SW 1271 (cell line): ENCODE measurements around the gene TOP3A.
A peak's percentile ranks its signal among the peaks of the same experiment; 100 is the strongest.
"Not testable (repeated sequence)": the region's sequence is repeated elsewhere in the genome, so short reads cannot be mapped to it uniquely, and the experiment has no call there.

Experiments
- DNase-seq, 2 experiments: peaks; one replicate each; lab custom pipeline; 2025; lab: John Stamatoyannopoulos, UW

TOP3A gene, protein sequence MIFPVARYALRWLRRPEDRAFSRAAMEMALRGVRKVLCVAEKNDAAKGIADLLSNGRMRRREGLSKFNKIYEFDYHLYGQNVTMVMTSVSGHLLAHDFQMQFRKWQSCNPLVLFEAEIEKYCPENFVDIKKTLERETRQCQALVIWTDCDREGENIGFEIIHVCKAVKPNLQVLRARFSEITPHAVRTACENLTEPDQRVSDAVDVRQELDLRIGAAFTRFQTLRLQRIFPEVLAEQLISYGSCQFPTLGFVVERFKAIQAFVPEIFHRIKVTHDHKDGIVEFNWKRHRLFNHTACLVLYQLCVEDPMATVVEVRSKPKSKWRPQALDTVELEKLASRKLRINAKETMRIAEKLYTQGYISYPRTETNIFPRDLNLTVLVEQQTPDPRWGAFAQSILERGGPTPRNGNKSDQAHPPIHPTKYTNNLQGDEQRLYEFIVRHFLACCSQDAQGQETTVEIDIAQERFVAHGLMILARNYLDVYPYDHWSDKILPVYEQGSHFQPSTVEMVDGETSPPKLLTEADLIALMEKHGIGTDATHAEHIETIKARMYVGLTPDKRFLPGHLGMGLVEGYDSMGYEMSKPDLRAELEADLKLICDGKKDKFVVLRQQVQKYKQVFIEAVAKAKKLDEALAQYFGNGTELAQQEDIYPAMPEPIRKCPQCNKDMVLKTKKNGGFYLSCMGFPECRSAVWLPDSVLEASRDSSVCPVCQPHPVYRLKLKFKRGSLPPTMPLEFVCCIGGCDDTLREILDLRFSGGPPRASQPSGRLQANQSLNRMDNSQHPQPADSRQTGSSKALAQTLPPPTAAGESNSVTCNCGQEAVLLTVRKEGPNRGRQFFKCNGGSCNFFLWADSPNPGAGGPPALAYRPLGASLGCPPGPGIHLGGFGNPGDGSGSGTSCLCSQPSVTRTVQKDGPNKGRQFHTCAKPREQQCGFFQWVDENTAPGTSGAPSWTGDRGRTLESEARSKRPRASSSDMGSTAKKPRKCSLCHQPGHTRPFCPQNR

DNA sequence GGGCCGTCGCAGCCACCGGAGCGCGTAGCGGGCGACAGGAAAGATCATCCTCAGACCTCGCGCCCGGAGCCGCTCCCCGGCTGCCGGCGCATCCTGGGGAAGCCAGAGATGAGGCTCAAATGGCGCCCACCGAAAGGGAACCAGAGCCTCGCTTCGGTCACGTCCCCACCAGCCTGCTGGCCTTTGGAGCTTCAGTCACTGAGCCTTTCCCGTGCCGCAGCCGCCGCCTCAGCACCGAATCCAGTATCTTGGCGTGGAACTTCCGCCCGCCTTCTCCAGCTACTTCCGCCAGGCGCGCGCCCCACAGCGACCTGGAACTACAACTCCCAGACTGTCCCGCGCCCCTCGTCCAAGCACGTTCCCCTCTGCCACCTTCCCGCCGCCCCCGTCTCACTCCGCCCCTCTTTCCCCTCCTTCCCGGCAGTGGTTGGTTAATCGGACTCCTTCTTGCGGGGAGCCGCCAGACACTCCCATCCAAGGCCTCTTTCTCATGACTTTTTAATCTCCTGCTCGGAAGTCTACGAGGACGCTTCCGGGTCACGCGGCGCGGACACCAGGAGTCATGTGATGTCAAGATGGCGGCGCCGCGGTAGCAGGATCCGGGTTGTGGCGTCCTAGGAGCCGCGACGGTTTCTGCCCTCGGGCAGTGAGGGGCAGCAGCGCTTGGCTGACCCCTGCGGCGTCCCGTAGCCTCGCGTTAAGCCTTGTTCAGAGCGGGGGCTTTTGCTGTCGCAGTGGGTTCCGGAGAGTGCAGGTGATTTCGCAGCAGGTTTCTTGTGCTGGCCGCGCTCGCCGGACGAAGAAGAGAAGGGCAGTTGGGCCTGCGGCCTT lies at the start of gene TOP3A, which contains the start of gene SMCR8:
Gene TOP3A, minus strand, starts transcription at position 264 of the 831 bp plus-strand sequence. Its CDS starts 216 bp downstream, at position 48.
Gene SMCR8, plus strand, starts transcription at position 563 of the 831 bp plus-strand sequence. CDS start 497 bp downstream, outside the sequence.
- DNase-seq: peak; percentile 100

DNA sequence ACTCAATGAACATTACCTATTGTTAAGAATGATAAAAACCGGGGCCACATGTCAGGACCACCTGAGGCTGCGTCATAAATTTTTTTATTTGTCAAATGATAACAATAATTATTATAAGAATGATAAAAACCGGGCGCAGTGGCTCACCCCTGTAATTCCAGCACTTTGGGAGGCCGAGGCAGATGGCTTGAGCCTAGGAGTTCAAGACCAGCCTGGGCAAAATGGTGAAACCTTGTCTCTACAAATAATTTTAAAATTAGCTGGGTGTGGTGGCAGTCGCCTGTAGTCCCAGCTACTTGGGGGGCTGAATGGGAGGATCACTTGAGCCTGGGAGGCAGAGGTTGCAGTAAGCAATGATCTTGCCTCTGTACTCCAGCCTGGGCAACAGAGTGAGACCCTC lies 49.4 kb upstream of the TOP3A start:
- DNase-seq: no peak

DNA sequence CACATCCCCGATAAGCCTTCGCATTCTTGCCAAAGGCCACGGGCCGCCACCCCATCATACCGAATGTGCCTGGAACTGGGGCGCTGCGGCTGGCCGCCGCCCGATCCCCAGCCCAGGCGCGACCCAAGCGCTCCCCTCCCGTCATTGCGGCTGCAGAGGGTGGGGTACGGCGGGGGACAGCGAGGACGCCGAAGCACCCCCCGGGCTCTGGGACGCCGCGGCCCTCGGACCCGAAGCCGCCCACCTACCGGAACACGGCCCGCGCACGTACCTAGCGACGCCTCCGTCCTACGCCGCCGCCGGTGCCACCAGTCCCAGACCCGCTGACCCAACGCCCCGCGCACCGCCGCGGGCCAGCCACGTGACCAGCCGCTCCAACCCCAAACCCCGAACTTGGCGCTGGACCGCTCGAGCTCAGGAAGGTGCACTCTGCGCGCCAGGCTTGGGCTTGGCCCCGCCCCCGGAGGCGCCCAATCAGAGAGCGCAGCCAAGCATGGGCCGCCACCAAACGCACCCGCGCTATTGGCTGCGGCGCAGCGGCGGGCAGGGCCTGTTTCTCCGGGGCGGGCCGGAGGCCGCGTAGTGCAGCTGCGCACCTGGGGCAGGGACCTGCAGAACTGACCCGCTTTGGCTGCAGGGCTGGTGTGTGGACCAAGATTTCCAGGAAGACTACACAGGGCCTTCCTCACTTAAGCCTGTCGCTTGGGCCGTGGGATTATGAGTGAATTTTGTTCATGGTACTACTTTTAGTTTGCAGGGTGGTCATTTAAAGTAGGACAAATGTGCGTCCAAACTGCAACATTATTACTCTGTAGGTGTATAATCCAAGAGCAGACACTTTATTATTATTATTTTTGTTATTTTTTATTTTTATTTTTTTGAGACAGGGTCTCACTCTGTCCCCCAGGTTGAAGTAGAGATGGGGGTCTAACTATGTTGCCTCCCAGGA lies 48.6 kb upstream of the TOP3A start, which contains the start of gene SHMT1:
Gene SHMT1, minus strand, starts transcription at position 450 of the 949 bp plus-strand sequence. CDS start 7,569 bp downstream, outside the sequence.
- DNase-seq: peak; percentile 92 to 96

DNA sequence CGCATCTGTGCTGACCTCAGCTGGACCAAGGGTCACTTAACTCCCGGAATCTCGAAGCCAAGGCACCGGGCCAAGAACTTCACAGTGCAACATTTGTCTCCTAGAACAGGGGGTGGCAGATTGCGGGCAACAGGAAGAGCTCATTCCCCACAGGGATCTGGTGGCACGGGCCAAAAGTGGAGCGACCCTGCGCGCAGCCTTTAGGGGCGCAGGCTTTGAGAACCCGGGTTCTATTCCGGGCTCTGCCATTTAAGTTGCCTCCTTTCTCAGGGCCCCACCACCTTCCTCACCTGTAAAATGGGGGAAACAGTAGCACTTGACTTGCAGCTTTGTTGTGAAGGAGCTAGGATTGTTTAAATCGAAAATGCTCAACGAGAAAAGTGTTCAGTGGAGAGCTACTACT lies 47.9 kb upstream of the TOP3A start:
- peak in 1 of 2 experiments; percentile 64 for DNase-seq

DNA sequence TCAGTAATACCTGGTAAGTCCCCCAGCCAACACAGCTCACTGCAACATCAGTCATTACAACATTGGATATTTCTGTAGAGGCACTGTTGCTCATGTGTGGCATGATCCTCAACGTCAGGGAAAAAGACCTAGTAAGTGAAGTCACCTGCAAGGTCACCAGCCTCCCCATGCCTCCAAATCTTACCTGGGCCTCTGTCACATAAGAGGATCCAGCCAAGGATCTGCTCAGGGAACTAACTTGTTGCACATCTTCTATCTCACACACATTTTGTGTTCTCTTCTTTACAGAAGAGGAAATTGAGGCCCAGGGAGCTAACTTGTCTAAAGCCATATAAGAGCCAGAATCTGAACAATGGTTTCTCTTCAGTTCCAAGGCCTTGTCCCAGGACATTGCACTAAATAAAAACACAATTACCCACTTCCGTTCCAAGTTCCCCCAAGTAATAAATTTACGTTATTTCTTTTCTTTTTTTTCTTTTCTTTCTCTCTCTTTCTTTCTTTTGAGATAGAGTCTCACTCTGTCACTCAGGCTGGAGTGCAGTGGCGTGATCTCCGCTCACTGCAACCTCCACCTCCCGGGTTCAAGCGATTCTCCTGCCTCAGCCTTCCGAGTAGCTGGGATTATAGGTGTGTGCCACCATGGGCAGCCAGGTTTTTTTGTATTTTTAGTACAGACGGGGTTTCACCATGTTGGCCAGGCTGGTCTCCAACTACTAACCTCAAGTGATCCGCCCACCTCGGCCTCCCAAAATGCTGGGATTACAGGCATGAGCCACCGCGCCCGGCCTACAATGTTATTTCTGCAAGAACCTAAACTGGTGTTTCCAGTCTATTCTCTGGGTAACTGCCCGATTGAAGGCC lies 47.3 kb upstream of the TOP3A start:
- DNase-seq: no peak

DNA sequence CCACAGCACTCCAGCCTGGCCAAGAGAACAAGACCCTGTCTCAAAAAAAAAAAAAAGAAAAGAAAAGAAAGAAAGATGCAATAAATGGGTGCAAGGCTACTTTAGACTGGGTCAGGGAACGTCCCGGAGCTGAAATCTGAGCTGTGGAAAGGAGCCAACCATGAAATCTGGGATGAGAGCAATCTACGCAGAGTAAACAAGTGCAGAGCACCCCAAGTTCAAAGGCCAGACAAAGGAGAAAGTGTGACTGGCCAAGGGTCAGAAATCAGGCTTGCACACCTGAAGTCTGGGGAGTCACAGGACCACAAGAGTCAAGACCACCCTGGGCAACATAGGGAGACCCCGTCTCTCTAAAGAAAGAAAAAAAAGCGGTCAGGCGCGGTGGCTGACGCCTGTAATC lies 45.7 kb upstream of the TOP3A start:
- DNase-seq: no peak

DNA sequence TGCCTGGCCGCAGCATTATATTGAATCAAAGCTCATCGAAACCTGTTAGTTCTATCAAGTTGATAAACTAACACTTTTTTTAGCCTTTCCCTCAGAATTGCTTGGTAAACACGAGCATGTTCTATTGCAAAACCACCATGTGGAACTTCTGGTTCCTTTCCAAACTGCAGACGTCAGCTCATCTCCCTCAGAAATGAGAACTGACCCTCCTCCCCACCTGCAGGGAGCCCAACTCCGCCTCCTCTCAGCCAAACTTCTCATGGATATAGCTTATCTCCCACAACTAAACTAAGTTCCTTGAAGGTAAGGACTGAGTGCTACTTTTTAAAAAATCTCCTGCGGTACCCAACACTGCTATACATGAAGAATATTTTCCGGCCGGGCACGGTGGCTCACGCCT lies 41.8 kb upstream of the TOP3A start:
- DNase-seq: no peak

DNA sequence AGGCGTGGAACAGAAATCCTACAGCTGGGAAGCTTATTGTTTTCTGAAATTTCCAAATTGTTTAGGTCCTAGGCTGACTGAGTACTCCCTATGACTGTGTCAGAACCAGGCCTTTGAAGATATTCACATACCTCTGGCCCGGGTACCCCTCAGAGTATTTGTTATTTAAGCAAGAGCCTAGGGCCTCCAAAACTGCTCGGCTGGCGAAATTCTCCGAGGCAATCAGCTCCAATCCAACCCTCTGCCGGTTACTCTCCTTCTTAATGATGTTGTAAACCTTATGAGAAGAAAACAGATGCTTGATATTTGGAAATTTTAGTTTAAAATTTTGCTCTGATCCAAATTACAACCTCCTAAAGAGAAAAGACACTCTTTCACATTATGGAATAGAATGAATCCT lies 38.7 kb upstream of the TOP3A start:
- DNase-seq: no peak

DNA sequence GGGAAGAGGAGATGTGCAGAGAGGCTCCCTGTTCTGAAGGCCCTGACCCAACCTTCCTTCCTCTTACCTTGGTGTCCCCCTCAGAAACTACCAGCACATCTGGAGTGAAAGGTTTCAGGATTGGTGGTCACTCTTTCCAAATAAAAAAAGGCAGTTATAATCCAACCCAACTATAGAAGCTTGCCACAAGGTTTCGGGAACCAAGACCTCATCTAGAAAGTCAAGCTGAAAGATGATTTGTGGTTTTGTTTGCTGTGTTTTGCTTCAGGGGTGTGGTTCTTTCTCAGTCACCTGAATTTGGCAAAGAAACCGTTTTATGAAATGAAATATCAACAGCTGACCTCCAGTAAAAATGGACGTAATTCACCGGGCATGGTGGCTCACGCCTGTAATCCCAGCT lies 29.2 kb upstream of the TOP3A start:
- DNase-seq: no peak

DNA sequence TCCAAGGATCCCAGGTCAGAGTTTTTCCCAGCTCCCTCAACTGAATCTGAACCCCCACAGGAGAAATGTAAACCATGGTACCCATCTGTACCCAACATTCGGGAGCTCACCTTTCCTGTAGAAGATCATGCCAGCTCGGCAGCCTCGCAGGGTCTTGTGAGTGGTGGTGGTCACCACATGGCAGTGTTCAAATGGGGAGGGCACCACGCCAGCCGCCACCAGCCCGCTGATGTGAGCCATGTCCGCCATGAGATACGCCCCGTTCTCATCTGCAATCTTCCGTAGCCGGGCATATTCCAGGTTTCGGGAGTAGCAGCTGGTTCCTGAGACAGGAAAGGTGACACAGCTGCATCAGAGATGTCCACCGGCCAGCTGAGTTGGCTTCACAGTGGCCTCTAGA lies 25.1 kb upstream of the TOP3A start:
- no peak for DNase-seq

DNA sequence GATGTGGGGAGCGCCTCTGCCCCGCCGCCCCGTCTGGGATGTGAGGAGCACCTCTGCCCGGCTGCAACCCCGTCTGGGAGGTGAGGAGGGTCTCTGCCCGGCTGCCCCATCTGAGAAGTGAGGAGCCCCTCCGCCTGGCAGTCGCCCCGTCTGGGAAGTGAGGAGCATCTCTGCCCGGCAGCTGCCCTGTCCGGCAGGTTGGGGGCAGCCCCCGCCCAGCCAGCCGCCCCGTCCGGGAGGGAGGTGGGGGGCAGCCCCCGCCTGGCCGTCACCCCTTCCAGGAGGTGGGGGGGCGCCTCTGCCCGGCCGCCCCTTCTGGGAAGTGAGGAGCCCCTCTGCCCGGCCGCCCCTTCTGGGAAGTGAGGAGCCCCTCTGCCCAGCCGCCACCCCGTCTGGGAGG lies 23.4 kb upstream of the TOP3A start:
- DNase-seq: not testable (repeated sequence)

DNA sequence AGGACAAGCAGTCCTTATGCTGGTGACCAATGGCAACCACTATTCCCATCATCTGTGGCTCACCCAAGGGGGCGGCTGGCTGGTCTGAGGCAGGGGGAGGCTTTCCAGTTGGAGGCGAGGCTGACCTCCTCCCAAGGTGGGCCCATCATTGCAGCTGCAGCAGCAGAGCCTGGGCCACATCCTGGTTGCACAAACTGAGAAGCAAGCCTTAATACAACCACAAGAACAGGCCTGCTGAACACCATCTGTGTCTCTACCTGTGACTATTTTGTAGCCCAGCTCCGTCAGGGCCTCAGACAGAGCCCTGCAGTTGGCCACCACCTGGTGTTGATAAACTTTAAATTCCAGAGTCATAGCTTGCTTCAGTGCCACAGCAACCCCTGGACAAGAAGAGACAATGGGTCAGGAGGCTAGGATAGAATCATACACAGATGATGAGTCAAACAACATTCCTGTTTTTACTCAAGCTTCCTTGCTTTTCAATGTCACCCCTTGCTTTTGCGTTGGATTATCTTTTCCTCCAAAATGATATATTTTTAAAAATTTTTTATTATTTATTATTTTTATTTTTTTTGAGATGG lies 18.2 kb upstream of the TOP3A start:
- DNase-seq: no peak

DNA sequence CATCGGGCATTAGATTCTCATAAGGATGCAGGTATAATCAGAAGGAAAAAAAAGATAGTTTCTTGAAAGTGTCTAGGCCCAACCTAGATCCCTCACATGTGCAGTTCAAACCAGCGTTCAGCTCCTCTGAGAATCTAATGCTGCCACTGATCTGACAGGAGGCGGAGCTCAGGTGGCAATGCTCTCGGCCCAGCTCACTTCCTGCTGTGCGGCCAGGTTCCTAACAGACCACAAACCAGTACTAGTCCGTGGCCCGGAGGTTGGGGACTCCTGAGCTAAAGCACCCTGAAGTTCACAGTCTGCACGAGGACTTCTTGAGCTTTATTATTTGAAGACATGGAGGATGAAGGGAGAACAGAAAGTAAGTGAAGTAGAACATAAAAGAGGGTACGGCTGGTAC lies 17.1 kb upstream of the TOP3A start:
- no peak for DNase-seq

DNA sequence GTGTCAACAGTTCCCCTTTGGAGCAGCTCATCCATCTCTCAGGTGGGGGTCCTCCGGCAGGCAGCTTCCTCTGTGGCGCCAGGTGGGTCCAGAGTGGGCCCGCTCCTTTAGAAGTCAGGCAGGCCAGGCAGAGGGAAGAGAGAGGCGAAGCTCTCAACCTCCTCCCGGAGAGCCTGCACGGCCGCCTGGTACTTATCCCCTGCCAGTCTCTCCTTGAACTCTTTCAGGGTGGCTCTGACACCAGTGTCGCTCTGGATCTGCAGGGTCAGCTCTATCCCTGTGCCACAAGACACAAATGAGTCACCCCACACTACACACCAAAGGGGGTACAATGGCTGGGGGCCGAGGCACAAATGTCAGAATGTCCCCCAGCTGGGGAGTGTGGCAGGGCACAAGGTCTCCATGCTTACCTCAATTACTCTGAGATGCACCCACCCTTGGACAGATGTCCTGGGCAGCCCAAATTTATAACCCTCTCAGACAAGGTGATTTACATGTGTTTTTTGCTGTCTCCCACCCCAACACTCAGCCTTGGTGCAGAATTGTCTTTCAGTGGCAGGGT lies 13.9 kb upstream of the TOP3A start:
- DNase-seq: no peak

DNA sequence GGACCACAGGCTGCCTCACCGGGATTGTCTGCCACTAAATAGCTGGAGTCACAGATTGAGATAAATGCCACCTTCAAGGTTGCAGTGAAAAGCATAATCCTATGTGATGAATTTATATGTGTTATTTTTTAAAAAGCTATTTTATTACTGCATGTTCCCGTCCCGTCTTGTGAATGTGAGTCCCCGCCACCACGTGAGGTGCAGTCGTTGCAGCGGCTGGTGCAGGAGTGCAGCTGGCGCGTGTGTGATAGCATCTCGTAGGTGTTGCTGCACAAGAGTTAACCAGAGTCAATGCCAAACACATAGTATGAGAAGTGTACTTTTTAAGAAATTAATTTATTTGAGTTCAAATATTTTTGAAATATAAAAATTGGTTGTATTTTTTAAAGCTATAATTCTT lies 12.8 kb upstream of the TOP3A start:
- no peak for DNase-seq

DNA sequence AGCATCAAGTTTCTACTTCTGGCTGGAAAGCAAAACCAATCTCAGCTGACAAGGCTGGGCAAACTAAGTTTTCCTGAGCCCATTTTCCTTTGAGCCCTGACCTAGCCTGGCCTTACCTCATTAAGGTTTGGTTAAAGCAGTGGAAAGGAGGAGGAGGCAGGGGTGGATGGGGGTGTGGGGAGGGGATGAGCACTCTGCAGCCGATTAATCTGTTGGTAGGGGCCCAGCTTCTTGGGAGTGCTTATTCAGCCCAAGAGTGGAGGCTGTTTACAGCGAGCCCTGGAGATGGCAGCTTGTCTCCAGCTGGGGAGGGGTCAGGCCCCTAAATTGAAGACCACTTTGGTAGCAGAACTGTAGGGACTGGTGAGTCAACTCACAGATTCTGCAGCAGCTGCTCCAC lies 12.3 kb upstream of the TOP3A start:
- DNase-seq: no peak

DNA sequence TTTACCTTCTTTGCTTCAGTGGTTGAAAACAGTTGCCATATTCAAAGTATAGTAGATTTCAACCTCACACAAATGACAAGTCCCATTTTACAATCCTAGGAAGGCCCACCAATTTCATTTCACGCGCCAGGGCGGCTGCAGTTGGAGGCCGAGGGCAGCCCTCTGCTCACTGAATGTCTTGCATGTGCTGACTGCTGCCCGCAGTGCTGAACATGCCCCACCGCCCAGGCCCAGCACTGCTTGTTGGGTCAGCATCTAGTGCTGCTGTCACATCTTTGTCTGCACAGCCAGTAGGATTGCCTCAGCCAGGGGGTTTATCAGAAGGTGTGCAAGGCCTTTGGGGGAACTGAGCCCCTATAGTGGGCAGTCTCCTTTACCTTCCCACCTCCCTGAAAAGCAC lies 11.8 kb upstream of the TOP3A start:
- DNase-seq: no peak

DNA sequence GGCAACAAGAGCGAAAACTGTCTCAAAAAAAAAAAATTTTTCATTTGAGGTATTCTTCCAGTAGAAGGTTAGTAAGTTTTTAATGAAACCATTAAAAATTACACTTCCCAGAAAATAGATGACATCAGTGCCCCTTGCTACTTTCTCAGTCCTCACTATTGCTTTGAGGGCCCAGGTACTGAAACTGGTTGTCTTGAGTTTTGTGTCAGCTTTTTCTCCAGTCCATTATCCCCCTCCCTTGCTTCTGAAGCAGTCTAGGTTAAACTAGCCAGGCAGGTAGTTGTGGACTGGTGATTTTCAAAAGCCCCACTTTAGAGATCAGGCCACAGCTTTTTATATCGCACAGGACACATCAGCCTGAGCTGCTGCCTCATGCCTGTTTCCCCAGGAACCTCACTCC lies 11.2 kb upstream of the TOP3A start:
- no peak for DNase-seq
